ENCODE measurements around the gene OR1L8.

- TF ChIP-seq, protein P1, sequence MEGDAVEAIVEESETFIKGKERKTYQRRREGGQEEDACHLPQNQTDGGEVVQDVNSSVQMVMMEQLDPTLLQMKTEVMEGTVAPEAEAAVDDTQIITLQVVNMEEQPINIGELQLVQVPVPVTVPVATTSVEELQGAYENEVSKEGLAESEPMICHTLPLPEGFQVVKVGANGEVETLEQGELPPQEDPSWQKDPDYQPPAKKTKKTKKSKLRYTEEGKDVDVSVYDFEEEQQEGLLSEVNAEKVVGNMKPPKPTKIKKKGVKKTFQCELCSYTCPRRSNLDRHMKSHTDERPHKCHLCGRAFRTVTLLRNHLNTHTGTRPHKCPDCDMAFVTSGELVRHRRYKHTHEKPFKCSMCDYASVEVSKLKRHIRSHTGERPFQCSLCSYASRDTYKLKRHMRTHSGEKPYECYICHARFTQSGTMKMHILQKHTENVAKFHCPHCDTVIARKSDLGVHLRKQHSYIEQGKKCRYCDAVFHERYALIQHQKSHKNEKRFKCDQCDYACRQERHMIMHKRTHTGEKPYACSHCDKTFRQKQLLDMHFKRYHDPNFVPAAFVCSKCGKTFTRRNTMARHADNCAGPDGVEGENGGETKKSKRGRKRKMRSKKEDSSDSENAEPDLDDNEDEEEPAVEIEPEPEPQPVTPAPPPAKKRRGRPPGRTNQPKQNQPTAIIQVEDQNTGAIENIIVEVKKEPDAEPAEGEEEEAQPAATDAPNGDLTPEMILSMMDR (IDR thresholded peaks at IDR 0.05 in 4 of 5, conservative IDR thresholded peaks at IDR 0.05 in 1 of 5): no peak
- no peak for TF ChIP-seq POLR2A (IDR thresholded peaks at IDR 0.05)
Observed at GRCh38 chr9:122538757-122539156, 44.4 kb downstream of the OR1L8 start.
